Measurements from ENCODE around the gene BNC2. TPM values are rescaled to one million over a fixed set of nuclear protein-coding genes. Genes with fewer than 3 reads are reported as not detected.

The BNC2 gene
- total RNA-seq, 1 experiment from 2014 or later: 11.7 TPM

DNA sequence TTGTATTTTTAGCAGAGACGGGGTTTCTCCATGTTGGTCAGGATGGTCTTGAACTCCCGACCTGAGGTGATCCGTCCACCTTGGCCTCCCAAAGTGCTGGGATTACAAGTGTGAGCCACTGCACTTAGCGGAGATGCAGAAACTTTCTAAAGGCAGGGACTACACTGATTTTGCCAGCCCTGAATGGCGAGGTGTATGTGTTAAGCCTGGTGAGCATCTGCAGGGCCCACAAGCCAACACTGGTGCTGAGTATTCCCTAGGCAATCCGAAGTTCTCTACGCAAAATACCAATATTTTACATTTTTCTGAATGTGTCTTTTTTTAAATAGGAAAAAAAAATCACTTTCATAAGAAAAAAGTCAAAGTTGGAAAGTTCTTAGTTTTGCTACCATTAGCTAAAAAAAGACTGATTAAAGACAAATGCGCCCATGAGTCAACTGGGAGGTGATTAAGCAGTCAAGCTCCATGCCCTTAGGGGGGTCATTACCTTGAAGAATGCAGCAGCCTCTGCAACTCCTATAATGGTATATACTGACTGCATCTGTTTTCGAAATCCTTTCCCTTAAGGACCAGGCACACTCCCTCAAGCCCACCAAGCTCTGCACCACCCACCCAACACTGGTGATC is 502.8 kb downstream of the BNC2 start:
- POLR2A ChIA-PET (ENCODE audit: unreplicated experiment): interaction anchor here (0.6 kb wide), 1 partner anchor 154 kb away, joined by 3 read pairs; no protein-coding TSS in a partner anchor
- Histone ChIP-seq H2AFZ (ENCODE audit: low read length) (peak overlapping the region; percentile 54), H4K20me1 (ENCODE audit: low read length) (no peaks in the 10 kb centered on the region), H3K4me1 (ENCODE audit: insufficient read depth, low read length) (peaks cover 28% of the 10 kb centered on the region), H3K27ac (ENCODE audit: low read length) (peak overlapping the region; percentile 96), H3K9me2 (replicated peaks; ENCODE audit: low read length) (no peaks in the 10 kb centered on the region), H3K27me3 (ENCODE audit: low read length) (no peaks in the 10 kb centered on the region), H3K9ac (ENCODE audit: low read length) (peak overlapping the region; percentile 71), H3K9me3 (ENCODE audit: low read length) (no peaks in the 10 kb centered on the region), H3F3A (ENCODE audit: low read length, unreplicated experiment) (no peaks in the 10 kb centered on the region), H3K4me3 (ENCODE audit: low read length) (peak overlapping the region; percentile 49), H3K36me3 (ENCODE audit: low read depth, low read length) (no peaks in the 10 kb centered on the region), H3K4me2 (ENCODE audit: low read length) (peak overlapping the region; percentile 83), H3K79me2 (ENCODE audit: low read length) (no peaks in the 10 kb centered on the region)
- no TSS peak for BruUV-seq (replicated peaks)
- intact Hi-C loops (cut with micrococcal nuclease): loop anchor here (5.0 kb wide), 1 partner anchor 45 kb away; no protein-coding TSS in a partner anchor
- ATAC-seq: peak; percentile 76
- DNase-seq: peak; percentile 78
- CTCF ChIA-PET: interaction anchor here (0.7 kb wide), 1 partner anchor 31 kb away, joined by 3 read pairs; no protein-coding TSS in a partner anchor
- TF ChIP-seq CTCF (conservative IDR thresholded peaks at IDR 0.05; ENCODE audit: low read depth, low read length) (no peak), EZH2 (IDR thresholded peaks at IDR 0.05; ENCODE audit: low read length, unreplicated experiment) (no peak), EZH2phosphoT487 (IDR thresholded peaks at IDR 0.05; ENCODE audit: borderline replicate concordance, low read length) (no peak)

DNA sequence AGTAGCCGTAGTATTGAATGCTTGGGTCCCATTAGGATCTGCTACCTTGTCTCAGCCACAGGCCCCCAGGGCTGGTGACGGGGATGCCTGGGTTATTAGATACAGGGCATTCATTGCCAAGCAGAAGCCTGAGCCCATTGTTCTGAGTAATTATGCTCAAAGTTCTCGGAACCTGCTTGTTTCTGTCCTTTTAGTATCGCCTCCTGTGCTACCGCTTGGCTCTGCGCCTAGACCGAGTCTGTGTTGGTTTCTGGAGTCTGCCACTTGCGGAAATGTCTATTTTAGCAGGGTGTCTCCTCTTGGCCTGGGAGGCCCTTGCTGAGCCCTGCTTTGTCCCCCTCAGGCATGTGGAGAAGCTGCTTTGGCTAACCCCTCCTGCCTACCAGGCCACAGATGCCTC is 506.1 kb downstream of the BNC2 start:
- BruUV-seq (replicated peaks): no TSS peak
- Histone ChIP-seq H3K4me3 (ENCODE audit: low read length) (no peak overlapping the region), H3K4me1 (ENCODE audit: insufficient read depth, low read length) (peaks cover 24% of the 10 kb centered on the region), H3K9me2 (replicated peaks; ENCODE audit: low read length) (no peaks in the 10 kb centered on the region), H4K20me1 (ENCODE audit: low read length) (no peaks in the 10 kb centered on the region), H3K27me3 (ENCODE audit: low read length) (no peaks in the 10 kb centered on the region), H3K27ac (ENCODE audit: low read length) (no peak overlapping the region), H3K4me2 (ENCODE audit: low read length) (no peak overlapping the region), H2AFZ (ENCODE audit: low read length) (no peak overlapping the region), H3K9me3 (ENCODE audit: low read length) (no peaks in the 10 kb centered on the region), H3K9ac (ENCODE audit: low read length) (no peak overlapping the region), H3F3A (ENCODE audit: low read length, unreplicated experiment) (no peaks in the 10 kb centered on the region), H3K36me3 (ENCODE audit: low read depth, low read length) (no peaks in the 10 kb centered on the region), H3K79me2 (ENCODE audit: low read length) (no peaks in the 10 kb centered on the region)
- CTCF ChIA-PET: no interaction called here
- DNase-seq (no peak), ATAC-seq (no peak)
- intact Hi-C loops (cut with micrococcal nuclease): no loop called here
- POLR2A ChIA-PET (ENCODE audit: unreplicated experiment): no interaction called here
- TF ChIP-seq EZH2phosphoT487 (IDR thresholded peaks at IDR 0.05; ENCODE audit: borderline replicate concordance, low read length) (no peak), EZH2 (IDR thresholded peaks at IDR 0.05; ENCODE audit: low read length, unreplicated experiment) (no peak), CTCF (conservative IDR thresholded peaks at IDR 0.05; ENCODE audit: low read depth, low read length) (no peak)

DNA sequence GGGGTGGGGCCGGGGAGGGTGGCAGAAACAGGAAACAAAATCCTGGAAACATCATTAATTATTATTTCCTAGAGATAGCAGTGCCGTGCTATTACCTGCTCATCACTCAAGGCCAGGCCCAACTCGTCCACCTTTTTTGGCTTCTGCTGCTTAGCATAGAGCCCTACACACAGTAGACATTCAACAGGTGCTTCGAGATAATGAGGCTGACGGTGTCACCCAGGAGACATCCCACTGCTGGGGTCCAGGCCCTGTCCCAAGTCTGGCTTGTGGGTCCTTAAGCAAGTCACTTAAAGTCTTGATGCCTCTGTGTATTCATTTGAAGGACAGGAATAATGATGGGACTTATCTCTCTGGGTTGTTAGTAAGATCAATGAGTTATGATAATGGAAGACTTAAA is 506.6 kb downstream of the BNC2 start:
- Histone ChIP-seq H3K4me3 (ENCODE audit: low read length) (no peak overlapping the region), H3K36me3 (ENCODE audit: low read depth, low read length) (no peaks in the 10 kb centered on the region), H3K4me2 (ENCODE audit: low read length) (no peak overlapping the region), H3K4me1 (ENCODE audit: insufficient read depth, low read length) (peaks cover 19% of the 10 kb centered on the region), H4K20me1 (ENCODE audit: low read length) (no peaks in the 10 kb centered on the region), H3K9ac (ENCODE audit: low read length) (no peak overlapping the region), H3K27ac (ENCODE audit: low read length) (no peak overlapping the region), H3K9me3 (ENCODE audit: low read length) (no peaks in the 10 kb centered on the region), H3K27me3 (ENCODE audit: low read length) (no peaks in the 10 kb centered on the region), H2AFZ (ENCODE audit: low read length) (no peak overlapping the region), H3K9me2 (replicated peaks; ENCODE audit: low read length) (no peaks in the 10 kb centered on the region), H3K79me2 (ENCODE audit: low read length) (no peaks in the 10 kb centered on the region), H3F3A (ENCODE audit: low read length, unreplicated experiment) (no peaks in the 10 kb centered on the region)
- intact Hi-C loops (cut with micrococcal nuclease): no loop called here
- POLR2A ChIA-PET (ENCODE audit: unreplicated experiment): no interaction called here
- BruUV-seq (replicated peaks): no TSS peak
- no peak for DNase-seq
- TF ChIP-seq CTCF (conservative IDR thresholded peaks at IDR 0.05; ENCODE audit: low read depth, low read length) (no peak), EZH2 (IDR thresholded peaks at IDR 0.05; ENCODE audit: low read length, unreplicated experiment) (no peak), EZH2phosphoT487 (IDR thresholded peaks at IDR 0.05; ENCODE audit: borderline replicate concordance, low read length) (no peak)
- CTCF ChIA-PET: no interaction called here
- no peak for ATAC-seq
